OCI-M1 (cell line): ENCODE data around the gene LYPD6B.
"Not testable (repeated sequence)": the region's sequence is repeated elsewhere in the genome, so short reads cannot be mapped to it uniquely, and the experiment has no call there.

Experiments
- DNase-seq: peaks from one replicate; lab custom pipeline; 2025; lab: John Stamatoyannopoulos, UW

Gene LYPD6B

DNA sequence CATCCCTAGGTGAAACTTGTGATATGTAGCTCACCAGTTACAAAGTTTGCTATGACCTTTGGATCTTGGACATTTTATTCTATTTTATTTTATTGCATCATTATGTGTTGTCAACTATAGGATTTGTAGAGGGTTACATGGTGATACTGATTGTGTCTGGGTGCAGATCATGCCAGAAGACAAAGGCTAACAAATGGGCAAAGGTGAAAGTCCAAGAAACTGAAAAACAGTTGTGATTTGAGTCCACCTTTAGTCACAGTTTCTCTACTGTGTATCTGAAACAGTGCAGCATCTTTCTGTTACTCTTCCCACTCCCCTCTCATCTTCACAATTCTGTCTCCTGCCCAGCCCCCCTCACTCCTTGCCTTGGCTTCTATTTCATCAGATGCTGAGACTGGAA, 180.0 kb downstream of the LYPD6B start:
- no peak for DNase-seq

DNA sequence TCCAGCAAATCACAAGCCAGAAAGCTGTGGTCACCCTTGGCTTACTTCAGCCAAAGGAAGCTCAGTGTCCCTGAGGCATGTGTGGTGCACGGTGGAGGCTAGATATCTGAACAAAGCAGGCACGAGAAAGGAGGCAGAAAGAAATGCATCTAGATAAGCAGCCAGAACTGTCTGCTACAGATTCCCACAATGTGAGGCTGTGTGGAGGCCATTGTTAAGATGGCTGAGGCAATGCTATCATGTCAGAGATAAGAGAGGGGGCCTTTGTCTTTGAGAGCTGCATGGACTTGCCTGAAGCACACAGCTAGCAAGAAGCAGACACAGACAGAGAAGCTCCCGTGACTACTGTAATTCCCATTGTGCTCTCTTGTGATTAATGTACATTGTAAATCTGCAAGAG, 181.4 kb downstream of the LYPD6B start:
- peak; percentile 91 for DNase-seq

DNA sequence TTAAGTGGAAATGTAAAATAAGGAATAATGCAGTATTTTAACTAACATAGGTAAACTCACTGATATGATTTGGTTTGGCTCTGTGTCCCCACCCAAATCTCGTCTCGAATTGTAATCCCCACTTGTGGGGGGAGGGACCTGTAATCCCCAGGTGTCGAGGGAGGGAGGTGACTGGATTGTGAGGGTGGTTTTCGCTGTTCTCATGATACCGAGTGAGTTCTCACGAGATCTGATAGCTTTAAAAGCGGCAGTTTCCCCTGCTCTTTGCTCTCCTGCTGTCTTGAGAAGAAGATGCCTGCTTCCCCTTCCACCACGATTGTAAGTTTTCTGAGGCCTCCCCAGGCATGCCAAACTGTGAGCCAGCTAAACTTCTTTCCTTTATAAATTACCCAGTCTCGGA, 182.5 kb downstream of the LYPD6B start:
- peak; percentile 18 for DNase-seq

DNA sequence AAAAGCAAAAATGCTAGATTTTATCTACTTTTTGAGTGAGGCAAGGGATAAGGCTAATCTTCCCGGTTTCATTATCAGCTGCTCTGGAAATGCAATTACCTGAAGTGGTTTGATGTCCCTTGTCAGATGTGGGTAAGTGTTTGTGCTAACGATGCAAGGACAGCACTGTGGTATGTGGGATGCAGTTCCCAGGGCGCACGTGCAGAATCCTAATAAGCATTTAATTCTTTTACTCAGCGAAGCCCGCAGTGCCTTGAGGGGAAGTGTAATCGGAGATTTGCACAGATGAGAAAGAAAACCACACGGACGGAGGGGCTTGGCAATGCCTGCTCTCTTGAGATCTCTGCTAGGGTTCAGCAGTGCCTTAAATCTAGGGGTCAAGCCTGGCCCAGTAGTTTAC, 183.4 kb downstream of the LYPD6B start:
- DNase-seq, result no peak

DNA sequence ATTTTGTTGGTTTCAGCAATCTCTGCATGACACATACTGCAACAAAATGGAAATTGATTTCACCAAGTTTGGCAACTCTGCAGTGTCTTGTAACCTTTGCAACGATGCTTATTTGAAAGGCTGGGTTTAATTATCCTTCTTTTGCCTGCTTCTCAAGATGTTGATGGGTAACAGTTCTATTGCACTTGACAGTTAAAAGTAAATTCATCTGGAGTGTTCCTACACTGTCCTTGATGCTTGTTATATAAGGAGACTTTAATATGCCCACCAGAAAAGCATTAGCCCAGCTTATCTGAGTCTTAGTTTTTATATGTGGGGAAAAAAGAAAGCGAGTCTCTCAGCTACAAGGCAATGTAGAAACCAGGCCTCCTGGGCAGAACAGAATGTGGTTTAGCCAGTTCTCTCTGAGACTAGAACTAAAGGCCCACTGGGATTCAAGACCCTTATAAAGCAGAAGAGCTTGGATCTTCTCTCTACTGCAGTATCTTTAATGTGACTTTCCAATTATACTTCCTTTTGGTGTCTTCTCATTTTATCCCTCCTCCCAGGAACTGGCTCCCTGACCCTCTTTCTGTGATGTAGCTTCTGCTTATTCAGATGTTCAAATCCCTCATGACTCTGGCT, 185.1 kb downstream of the LYPD6B start:
- no peak for DNase-seq

DNA sequence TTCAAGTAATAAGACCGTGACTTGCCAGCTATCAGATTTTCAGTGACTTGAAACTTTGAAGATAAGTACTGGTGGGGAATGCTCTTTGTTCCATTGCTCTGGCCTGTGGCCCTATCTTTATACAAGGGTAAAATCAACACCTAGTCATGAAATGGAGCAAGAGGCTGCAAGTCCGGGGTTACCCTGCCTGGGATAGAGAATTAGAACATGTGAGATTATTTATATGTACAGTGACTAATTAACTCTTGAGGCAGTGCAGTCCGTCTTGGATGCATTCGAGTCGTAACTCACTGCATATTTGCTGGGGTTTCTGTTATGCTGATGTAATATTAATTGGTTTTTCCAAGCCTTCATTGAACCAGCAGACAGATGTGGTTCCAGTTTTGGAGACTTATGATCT, 186.0 kb downstream of the LYPD6B start:
- no peak for DNase-seq

DNA sequence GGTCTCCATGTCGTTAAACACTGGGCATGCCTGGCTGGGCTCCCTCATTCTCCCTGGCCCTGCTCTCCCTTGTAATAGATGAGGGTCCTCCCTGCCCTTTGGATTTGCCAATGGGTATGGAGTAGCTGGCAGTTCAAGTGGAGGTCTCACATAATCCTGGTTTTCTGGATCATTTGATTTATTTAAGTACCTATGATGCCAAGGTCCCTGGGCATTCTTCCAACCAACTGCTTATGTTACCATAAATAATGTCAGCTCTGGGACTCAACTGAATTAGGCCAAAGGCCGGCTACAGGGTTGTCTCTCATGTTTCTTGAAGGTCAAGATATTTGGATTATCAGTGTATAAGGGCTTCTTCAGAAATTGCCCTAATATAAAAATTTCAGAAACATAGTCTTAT, 186.9 kb downstream of the LYPD6B start:
- no peak for DNase-seq

- DNase-seq, result peak; percentile 7
Observed at GRCh38 chr2:149226790-149227189, 188.3 kb downstream of the LYPD6B start.

DNA sequence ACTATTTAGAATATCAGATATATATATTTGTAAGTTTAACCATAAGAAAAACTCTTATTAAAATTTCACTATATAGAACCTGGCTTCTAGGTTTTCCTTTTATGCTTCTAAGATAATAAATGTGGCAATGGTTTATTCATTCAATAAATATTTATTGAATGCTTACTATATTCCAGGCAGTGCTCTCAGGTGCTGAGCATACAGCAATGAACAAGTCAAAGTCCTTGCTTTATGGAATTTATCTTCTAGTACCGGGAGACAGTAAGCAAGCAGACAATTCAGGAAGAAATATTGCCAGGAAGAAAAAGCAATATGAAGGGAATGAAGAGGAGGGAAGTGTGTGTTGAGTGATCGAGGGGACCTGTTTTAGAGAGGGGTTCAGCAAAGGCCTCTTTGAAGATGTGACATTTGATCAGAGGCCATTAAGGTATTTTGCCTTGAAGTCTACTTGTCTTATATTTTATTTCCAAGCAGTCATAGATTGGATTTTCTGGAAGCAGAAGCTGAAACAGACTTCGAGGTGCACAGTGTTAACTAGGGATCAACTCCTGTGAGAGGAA, 197.4 kb downstream of the LYPD6B start:
- no peak for DNase-seq

- no peak for DNase-seq
Observed at GRCh38 chr2:149236410-149236809, 197.9 kb downstream of the LYPD6B start.

DNA sequence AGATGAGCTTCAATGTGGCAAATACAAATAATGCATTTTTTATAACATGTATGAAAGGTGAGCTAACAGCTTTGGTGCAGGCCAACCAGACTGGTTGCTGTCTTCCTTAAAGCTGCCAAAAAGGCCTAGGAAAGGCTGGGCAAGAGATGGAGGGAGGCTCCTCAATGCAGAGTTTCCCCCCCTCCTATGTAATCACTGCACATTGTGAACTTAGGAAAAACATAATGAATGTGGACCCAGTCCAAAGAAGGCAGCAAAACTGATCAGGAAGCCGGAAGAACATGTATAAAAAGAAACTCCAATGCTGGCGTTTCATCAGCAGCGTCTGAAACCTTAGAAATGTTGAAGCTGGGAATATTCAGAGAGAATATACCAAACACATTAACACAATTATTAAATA, 207.7 kb downstream of the LYPD6B start:
- DNase-seq, result no peak

GRCh38 chr2:149251436-149251835, 212.9 kb downstream of the LYPD6B start:
- DNase-seq, result not testable (repeated sequence)

DNA sequence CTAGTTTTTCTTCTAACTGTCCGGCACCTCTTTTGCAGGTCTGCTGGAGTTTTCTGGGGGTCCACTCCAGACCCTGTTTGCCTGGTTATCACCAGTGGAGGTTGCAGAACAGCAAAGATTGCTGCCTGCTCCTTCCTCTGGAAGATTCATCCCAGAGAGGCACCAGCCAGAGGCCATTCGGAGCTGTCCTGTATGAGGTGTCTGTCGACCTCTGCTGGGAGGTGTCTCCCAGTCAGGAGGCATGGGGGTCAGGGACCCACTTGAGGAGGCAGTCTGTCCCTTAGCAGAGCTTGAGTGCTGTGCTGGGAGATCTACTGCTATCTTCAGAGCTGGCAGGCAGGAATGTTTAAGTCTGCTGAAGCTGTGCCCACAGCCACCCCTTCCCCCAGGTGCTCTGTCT, 218.4 kb downstream of the LYPD6B start:
- DNase-seq, result not testable (repeated sequence)

DNA sequence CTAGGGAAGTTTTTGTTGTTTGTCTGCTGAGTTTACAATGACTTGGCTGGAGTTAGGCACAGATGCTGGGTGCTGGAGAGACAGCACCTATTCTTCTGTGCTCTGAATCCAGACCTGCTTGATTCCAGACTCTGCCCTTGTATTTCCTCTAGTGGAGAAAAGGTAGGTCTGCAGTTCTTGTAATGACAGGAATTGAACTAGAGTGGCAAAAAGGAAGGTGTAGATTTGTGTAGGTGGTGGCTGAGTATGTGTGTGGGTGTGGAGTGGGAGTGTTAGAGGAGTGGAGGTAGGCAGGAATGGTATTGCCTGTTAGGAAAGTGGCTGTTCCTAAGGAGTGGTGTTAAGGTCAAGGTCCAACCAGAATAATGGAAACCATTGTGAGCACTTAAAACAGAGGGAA, 220.0 kb downstream of the LYPD6B start:
- DNase-seq, result no peak

DNA sequence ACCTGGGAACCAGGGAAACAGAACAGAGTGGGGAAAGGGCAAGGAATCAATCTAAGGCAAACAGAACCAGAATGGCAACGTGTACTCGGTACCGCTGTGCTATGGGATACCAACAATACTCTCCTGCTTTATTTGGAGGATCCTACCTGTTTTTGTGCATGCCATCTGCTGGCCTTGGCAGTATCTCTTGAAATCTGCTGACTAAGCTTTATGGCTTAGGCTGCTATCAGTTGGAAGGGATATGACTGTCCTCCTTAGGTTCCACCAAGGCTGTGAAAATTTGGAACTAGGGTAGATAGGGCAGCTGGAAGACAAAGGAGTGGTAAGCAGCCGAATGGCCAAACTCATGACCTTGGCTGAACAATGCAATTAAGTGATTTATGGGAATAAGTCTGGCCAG, 220.6 kb downstream of the LYPD6B start:
- DNase-seq, result no peak

GRCh38 chr2:149261692-149262091, 223.2 kb downstream of the LYPD6B start:
- DNase-seq, result no peak
